ENCODE measurements around the gene YDJC. TPM values are rescaled to one million over a fixed set of nuclear protein-coding genes. Genes with fewer than 3 reads are reported as not detected.

The YDJC gene
- total and polyA plus RNA-seq, 2 experiments from 2014 or later = 24.1 to 44.5 TPM

DNA sequence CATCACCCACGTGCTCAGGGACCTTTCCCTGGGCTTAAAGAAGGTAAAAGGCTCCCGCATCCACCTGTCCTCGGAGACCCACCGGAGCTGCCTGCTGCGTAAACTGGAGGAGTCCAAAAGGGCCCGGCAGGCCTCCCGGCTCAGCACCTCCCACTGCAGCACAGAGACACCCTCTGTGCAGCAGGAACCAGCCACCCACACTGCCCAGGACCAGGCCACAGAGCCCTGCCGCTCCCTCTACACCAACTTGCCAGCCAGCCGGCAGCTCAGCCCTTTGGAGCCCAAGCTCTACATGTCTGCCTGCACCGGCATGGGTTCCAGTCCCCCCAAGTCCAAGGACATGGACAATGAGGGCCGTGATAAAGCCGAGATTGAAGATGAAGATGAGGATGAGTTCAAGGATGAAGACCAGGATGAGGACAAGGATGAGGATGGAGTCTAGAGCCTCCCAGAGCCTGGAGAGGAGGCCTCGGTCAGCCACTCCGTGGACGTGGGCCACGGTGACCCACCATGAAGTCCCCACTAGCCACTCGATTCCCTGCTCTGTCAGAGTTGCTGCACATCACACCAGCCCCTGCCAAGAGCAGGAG lies 6.9 kb upstream of the YDJC start:
- Histone ChIP-seq H3K27ac (no peak overlapping the region), H3K9me2 (replicated peaks; ENCODE audit: insufficient read depth) (no peaks in the 10 kb centered on the region), H3K9me3 (ENCODE audit: low read depth) (no peaks in the 10 kb centered on the region), H3K79me2 (no peaks in the 10 kb centered on the region), H3K4me1 (ENCODE audit: insufficient read depth) (peaks cover 5% of the 10 kb centered on the region), H2AFZ (no peak overlapping the region), H3K4me3 (no peak overlapping the region), H4K20me1 (ENCODE audit: insufficient read depth, poor library complexity, severe bottlenecking) (no peaks in the 10 kb centered on the region), H3K36me3 (replicated peaks; ENCODE audit: insufficient read depth, low read depth) (no peaks in the 10 kb centered on the region), H3K4me2 (no peak overlapping the region), H3K27me3 (no peaks in the 10 kb centered on the region)
- WGBS (ENCODE audit: low lambda C conversion rate, missing lambda C conversion rate) = 92% methylated on average over 17 of the region's 17 CpGs
- DNase-seq (ENCODE audit: low spot score) = no peak
- no peak for TF ChIP-seq EZH2 (IDR thresholded peaks at IDR 0.05; ENCODE audit: borderline replicate concordance)
- no peak for TF ChIP-seq EZH2phosphoT487 (IDR thresholded peaks at IDR 0.05; ENCODE audit: low read depth, severe bottlenecking, unreplicated experiment)
- TF ChIP-seq, protein P1, sequence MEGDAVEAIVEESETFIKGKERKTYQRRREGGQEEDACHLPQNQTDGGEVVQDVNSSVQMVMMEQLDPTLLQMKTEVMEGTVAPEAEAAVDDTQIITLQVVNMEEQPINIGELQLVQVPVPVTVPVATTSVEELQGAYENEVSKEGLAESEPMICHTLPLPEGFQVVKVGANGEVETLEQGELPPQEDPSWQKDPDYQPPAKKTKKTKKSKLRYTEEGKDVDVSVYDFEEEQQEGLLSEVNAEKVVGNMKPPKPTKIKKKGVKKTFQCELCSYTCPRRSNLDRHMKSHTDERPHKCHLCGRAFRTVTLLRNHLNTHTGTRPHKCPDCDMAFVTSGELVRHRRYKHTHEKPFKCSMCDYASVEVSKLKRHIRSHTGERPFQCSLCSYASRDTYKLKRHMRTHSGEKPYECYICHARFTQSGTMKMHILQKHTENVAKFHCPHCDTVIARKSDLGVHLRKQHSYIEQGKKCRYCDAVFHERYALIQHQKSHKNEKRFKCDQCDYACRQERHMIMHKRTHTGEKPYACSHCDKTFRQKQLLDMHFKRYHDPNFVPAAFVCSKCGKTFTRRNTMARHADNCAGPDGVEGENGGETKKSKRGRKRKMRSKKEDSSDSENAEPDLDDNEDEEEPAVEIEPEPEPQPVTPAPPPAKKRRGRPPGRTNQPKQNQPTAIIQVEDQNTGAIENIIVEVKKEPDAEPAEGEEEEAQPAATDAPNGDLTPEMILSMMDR (IDR thresholded peaks at IDR 0.05; ENCODE audit: poor library complexity) = no peak

DNA sequence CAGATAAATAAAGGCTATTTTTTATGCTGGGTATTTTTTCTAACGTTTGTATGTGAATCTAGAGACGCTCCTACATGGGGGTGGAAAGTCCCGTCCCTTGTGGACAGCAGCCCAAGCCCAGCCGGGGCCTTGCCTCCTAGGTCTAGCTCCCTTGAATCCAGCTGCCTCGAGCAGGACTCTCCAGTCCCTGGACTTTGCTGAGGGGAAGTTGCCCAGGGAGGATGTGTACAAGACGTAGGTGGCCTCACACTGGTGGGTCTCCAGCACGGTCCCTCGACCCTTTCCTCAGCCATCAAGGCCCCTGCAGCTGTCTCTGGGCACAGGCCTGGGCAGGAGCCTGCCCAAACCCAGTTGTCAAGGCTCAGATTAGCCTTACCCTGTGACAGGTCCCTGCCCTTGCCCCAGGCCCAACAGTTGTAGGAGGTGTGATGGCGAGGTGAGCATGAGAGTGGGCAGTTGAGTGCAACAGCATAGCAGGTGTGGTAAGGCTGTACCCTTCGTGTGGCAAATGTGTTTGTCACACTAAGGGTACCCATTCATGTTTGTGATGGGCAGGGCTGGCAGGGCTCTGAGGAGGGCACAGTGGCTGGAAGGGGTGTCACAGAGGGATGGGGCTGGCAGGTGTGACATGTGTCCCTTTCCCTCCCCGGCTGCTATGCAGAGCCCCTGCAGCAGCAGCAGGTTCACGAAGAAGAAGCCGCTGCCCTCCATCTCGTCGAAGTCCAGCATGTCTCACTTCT lies 6.1 kb upstream of the YDJC start:
- no peaks in the 10 kb centered on the region for H3K79me2 ChIP-seq
- H2AFZ ChIP-seq = no peak overlapping the region
- no peaks in the 10 kb centered on the region for H3K36me3 ChIP-seq (replicated peaks; ENCODE audit: insufficient read depth, low read depth)
- no peak overlapping the region for H3K4me3 ChIP-seq
- H3K9me2 ChIP-seq (replicated peaks; ENCODE audit: insufficient read depth) = no peaks in the 10 kb centered on the region
- no peak overlapping the region for H3K4me2 ChIP-seq
- WGBS (ENCODE audit: low lambda C conversion rate, missing lambda C conversion rate) = 89% methylated on average over 15 of the region's 15 CpGs
- H3K27ac ChIP-seq = no peak overlapping the region
- H3K9me3 ChIP-seq (ENCODE audit: low read depth) = no peaks in the 10 kb centered on the region
- H3K27me3 ChIP-seq = no peaks in the 10 kb centered on the region
- no peak for DNase-seq (ENCODE audit: low spot score)
- TF ChIP-seq, protein P1 (IDR thresholded peaks at IDR 0.05; ENCODE audit: poor library complexity) = no peak
- TF ChIP-seq EZH2phosphoT487 (IDR thresholded peaks at IDR 0.05; ENCODE audit: low read depth, severe bottlenecking, unreplicated experiment) = no peak
- no peak for TF ChIP-seq EZH2 (IDR thresholded peaks at IDR 0.05; ENCODE audit: borderline replicate concordance)
- no peaks in the 10 kb centered on the region for H4K20me1 ChIP-seq (ENCODE audit: insufficient read depth, poor library complexity, severe bottlenecking)
- H3K4me1 ChIP-seq (ENCODE audit: insufficient read depth) = peaks cover 1% of the 10 kb centered on the region

DNA sequence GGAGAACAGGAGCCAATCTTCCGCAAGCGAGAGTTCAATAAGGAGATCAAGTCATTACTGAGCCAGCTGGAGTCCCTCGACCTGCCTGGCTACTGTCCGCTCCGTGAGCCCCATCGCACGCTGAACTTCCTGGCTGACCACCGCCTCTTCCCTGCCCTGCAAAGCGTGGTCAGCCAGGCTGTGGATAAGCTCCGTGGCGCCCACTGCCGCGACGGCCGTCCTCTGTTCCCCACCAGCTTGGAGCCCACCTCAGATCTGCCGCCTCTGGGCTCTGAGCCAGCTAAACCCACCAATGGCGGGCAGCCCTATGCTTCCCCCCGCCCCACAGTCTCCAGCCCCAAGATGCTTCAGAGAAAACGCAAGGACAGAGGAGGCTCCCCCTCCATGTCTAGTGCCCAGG lies 5.0 kb upstream of the YDJC start:
- H3K4me2 ChIP-seq = no peak overlapping the region
- no peaks in the 10 kb centered on the region for H3K4me1 ChIP-seq (ENCODE audit: insufficient read depth)
- H2AFZ ChIP-seq = no peak overlapping the region
- 93% methylated on average over 19 of the region's 19 CpGs for WGBS (ENCODE audit: low lambda C conversion rate, missing lambda C conversion rate)
- H3K36me3 ChIP-seq (replicated peaks; ENCODE audit: insufficient read depth, low read depth) = no peaks in the 10 kb centered on the region
- no peak for DNase-seq (ENCODE audit: low spot score)
- no peaks in the 10 kb centered on the region for H4K20me1 ChIP-seq (ENCODE audit: insufficient read depth, poor library complexity, severe bottlenecking)
- H3K79me2 ChIP-seq = no peaks in the 10 kb centered on the region
- no peak overlapping the region for H3K27ac ChIP-seq
- no peak overlapping the region for H3K4me3 ChIP-seq
- no peak for TF ChIP-seq EZH2phosphoT487 (IDR thresholded peaks at IDR 0.05; ENCODE audit: low read depth, severe bottlenecking, unreplicated experiment)
- H3K9me2 ChIP-seq (replicated peaks; ENCODE audit: insufficient read depth) = no peaks in the 10 kb centered on the region
- H3K9me3 ChIP-seq (ENCODE audit: low read depth) = no peaks in the 10 kb centered on the region
- no peaks in the 10 kb centered on the region for H3K27me3 ChIP-seq

DNA sequence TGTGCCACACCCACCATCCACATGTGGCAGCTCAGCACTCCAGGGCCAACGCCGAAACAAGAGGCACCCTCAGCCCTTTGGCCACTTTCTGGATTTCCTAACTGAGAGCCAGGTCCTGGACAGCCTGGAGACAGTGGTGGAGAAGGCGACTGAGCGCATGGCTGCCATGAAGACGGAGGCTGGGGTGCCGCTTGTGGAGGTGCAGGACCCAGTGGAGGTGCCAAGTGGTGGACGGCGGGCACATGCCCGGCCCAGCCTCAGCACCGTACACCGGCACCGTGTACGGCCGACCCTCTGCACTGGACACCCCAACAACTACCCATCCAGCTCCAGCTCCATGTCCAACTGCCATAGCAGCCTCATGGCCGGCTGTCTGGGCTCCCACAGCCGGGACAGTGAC lies 4.3 kb upstream of the YDJC start:
- no peaks in the 10 kb centered on the region for H4K20me1 ChIP-seq (ENCODE audit: insufficient read depth, poor library complexity, severe bottlenecking)
- H2AFZ ChIP-seq = no peak overlapping the region
- TF ChIP-seq, protein P1 (IDR thresholded peaks at IDR 0.05; ENCODE audit: poor library complexity) = no peak
- TF ChIP-seq EZH2phosphoT487 (IDR thresholded peaks at IDR 0.05; ENCODE audit: low read depth, severe bottlenecking, unreplicated experiment) (no peak), EZH2 (IDR thresholded peaks at IDR 0.05; ENCODE audit: borderline replicate concordance) (no peak)
- H3K9me2 ChIP-seq (replicated peaks; ENCODE audit: insufficient read depth) = no peaks in the 10 kb centered on the region
- no peaks in the 10 kb centered on the region for H3K9me3 ChIP-seq (ENCODE audit: low read depth)
- H3K36me3 ChIP-seq (replicated peaks; ENCODE audit: insufficient read depth, low read depth) = no peaks in the 10 kb centered on the region
- no peak overlapping the region for H3K4me3 ChIP-seq
- peaks cover under 1% of the 10 kb centered on the region for H3K4me1 ChIP-seq (ENCODE audit: insufficient read depth)
- no peak for DNase-seq (ENCODE audit: low spot score)
- H3K27me3 ChIP-seq = no peaks in the 10 kb centered on the region
- H3K27ac ChIP-seq = no peak overlapping the region
- H3K4me2 ChIP-seq = no peak overlapping the region
- H3K79me2 ChIP-seq = peaks cover under 1% of the 10 kb centered on the region
- WGBS (ENCODE audit: low lambda C conversion rate, missing lambda C conversion rate) = 91% methylated on average over 16 of the region's 16 CpGs
